Stimulated activated CD8-positive, alpha-beta memory T cell treated with anti-CD3 and anti-CD28 coated beads, Interleukin-2, amount 100 ng/mL, for 1 hour (primary cell): ENCODE data around the gene CPNE4.
"Not testable (repeated sequence)": the region's sequence is repeated elsewhere in the genome, so short reads cannot be mapped to it uniquely, and the experiment has no call there.

ENCODE experiments used
- DNase-seq, 2 donors: peaks; one replicate each; pipeline ENCODE4 v3.0.0-alpha.2; 2020; ENCODE audit warnings: low read depth in 2 of 2

CPNE4 gene

DNA sequence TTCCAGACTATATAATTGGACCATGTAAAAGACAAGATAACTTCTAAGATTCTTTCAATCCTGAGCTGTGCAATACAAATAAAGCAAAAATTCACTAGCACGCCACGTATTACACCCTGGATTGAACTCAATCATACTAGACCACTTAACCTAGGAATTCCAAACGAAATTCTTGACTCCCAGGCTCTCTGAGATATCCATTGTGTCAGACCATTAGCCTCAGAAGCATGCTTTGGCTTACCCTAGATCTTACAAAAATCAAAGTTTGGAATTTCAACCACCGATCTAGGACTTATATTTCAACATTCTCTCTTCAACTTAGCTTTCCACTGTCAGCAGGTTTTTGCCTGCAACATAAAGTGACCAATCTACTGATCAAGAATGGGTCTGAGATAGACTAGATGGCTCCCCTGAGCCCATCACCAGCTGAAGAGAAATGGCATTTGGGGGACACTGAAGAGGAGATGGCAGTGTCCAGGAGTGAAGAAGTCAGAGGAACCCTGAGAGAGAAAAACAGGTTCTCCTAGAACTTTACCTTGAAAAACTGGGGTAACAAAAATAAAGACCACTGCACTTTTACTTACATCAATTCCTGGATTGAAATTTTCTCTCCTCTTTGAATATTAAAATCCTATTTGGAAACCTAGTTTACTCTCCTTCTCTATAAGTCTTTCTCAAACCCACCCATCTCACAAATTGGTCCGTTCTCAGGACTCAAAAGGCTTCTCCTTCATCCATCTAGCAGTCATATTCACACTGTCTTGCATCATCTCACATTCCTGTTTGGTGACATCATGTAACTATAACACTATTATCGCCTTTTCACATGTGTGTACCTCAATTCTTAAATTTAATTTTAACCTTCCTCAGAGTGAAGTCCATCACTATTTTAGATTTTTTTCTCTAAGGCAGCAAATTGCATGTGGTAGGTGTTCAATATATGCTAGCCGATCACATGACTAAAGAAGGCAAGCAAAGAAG, 18.5 kb downstream of the CPNE4 start:
- DNase-seq, result no peak

GRCh38 chr3:132014105-132014504, 20.7 kb downstream of the CPNE4 start:
- no peak for DNase-seq

GRCh38 chr3:132009241-132009640, 25.6 kb downstream of the CPNE4 start:
- DNase-seq, result no peak

DNA sequence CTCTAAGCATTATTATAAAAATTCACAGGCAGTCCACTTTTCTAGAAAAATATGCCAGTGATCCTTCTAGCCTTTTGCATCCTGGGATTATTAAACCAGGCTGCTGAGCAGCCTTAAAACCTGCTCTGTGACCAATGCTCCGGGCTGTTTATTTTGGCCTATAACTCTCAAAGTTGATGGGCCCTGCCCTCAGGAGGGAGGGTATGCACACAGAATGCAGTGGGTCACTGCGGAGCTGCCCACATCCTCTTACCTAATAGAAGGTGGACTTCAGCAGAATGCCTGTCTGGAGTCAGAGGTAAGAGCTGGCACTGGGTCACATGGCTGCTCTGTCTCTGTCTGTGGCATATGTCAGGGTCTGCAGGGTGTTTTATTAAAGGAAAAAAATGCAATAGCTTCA, 26.0 kb downstream of the CPNE4 start:
- DNase-seq, result no peak

- no peak for DNase-seq
These were observed 27.2 kb downstream of the CPNE4 start for GRCh38 chr3:132007617-132008016.

DNA sequence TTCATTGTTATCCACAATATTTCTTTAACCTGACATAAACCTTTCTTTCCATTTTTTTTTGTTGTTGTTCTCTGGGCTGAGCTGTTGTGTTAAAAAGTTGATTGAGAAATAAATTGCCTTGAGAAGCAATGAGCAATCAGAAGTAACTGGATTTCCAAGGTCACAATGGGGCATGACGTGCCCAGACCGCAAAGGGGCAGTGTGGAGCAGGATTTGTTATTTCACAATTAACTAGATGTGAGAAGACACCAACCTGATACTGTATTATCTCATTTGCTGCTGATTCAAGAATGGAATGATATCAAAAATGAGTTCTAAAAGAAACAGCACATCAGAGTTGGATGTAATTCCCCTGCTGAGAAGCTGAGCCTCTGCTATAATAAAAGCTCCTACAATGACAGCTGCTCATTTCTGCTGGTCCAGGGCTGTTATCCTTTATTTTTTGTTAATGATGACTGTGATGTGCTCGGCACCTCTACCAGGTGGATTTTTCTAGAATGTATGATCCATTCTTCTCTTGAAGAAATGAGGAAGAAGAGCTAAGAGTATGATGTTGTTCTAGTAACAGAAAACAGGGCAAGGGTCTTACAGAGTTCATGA, 28.1 kb downstream of the CPNE4 start:
- no peak for DNase-seq

DNA sequence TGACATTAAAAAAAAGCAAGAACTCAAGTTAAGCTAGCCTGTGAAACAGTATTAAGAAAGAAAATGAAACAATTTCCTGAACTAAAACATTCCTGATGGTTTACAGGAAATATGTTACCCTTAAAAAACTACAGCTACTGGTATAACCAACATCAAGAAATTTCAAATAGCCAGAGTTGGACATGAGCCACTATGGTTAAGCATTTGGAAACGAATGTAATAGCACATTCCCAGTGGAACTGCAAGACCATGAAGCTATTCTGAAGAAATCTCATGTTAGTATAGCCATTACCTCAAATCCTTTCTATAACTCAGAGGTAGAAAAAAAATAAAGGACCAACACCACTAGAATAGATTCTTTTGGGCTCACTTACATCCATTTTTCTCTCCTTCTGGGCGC, 30.2 kb downstream of the CPNE4 start:
- DNase-seq, result no peak

GRCh38 chr3:132003685-132004084, 31.1 kb downstream of the CPNE4 start:
- no peak for DNase-seq

DNA sequence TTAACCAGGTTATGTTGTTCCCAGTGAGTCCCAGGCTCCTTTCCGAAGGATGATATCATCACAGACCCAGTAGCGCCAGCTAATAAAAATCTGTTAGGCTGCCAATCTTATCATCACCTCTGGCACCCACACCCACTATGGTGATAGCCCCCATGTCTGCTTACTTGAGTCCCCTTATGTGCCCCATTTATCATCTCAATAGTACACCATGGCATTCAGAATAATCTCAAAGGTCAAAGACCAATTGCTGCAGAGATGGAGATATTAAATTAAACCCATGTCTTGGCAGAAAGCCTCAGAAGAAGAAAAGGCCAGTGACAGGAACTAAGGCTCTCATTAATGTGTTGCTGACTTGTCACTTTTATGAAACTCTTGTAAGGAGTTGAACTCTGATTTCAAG, 32.8 kb downstream of the CPNE4 start:
- no peak for DNase-seq

- DNase-seq, result no peak
These were observed 33.8 kb downstream of the CPNE4 start for GRCh38 chr3:132001036-132001435.

DNA sequence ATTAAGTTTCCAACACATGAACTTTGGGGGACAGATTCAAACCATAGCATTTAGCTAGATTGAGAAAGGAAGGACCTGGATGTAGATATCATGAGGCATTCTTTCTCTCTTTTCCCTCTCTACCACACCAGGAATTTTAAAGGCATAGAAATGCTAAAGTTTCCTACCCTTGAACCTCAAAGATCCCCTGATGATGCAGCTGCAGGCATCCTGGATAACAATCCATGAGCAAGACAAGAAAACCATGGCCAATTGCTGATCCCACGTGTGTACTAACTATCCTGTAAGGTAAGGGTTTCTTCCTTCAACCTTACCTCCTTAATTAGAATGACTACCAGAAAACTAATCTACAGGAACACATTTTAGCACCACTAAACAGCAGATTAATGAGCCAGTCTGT, 36.8 kb downstream of the CPNE4 start:
- no peak for DNase-seq

- no peak for DNase-seq
These were observed 38.9 kb downstream of the CPNE4 start for GRCh38 chr3:131995891-131996290.

DNA sequence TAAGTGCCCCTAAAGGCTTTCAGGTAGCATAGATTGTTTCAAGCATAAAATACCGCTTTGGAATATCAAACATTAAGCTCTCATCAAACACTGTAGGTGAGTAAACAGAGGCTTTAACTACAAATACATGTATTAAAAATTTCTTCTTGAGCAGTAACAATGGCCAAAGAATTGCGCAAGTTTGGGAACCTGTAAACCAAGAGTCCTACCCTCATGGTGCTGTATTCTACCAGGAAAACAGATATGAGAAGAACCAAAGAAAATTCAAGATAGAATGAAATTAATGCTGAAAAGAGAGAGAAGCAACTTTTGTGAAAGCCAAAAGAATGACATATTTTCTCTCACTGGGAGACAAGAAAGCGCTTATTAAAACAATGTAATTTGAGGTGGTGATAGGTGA, 45.5 kb downstream of the CPNE4 start:
- DNase-seq, result no peak

GRCh38 chr3:131988209-131988608, 46.6 kb downstream of the CPNE4 start:
- no peak for DNase-seq

- DNase-seq, result no peak
These were observed 51.1 kb downstream of the CPNE4 start for GRCh38 chr3:131983689-131984088.

GRCh38 chr3:131981323-131981722, 53.5 kb downstream of the CPNE4 start:
- DNase-seq, result no peak

DNA sequence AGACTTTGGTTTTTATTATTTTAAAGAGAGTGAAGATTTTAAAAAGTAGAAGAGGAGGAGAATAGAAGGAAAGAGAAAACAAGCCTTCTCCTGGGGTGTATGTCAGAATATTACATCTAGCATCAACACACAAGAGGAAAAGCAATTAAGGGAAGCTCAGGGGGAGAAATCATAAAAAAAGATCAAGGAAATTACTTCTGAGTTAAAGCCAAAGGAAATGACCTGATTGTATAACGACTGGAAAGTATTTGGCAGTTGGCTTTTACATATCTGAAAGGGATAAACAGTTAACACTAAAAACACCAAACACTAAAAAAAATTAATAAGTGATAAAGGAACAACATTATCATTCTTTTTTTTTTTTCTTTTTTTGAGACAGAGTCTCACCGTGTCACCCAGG, 58.4 kb downstream of the CPNE4 start:
- DNase-seq, result no peak

- no peak for DNase-seq
These were observed 59.8 kb downstream of the CPNE4 start for GRCh38 chr3:131975047-131975446.

- DNase-seq, result no peak
These were observed 61.1 kb downstream of the CPNE4 start for GRCh38 chr3:131973731-131974130.

DNA sequence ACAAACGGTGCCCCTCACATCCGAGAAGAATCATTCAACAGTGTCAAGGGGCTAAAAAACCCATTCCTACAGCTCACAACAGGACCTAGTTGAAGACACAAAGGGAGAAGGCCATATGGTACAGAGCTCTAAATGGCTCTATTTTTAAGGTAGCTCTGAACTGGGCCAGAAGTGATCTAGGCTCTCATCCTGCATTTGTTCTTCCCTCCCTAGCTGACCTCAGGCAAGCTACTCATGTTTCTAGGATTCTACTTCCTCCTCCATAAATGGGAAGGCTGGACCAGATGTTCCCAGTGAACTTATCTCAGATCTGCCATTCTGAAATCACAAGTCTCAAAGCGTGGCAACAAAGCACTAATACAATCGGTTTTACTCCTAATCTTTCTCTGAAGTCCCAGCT, 62.3 kb downstream of the CPNE4 start:
- DNase-seq, result no peak

DNA sequence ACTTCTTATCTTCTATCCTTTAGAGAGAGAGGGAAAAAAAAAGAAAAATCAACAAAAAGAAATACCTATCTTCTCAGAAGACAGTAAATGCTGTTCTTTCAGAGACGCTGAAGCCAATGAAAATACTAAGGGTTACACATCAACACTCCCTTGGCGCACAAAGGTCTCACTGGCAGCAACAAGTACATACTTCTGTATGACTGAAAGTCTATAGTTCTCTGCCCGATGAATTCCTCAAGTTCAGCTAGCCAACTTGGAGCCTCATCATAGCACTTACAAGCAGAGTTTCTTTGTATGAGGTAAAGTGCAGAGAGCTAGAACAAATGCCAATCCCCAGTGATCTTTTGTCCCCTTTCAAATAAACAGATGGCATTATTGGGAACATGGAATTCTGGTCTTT, 62.7 kb downstream of the CPNE4 start:
- no peak for DNase-seq

DNA sequence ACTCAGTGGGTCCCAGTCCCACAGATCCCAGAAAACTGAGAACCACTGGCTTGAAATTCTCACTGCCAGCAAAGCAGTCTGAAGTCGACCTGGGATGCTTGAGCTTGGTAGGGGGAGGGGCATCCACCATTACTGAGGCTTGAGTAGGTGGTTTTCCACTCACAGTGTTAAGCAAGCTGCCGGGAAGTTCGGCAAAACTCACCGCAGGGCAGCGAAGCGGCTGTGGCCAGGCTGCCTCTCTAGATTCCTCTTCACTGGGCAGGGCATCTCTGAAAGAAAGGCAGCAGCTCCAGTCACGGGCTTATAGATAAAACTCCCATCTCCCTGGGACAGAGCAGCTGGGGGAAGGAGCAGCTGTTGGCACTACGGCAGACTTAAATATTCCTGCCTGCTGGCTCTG, 71.4 kb downstream of the CPNE4 start:
- DNase-seq, result not testable (repeated sequence)

- DNase-seq, result no peak
These were observed 71.8 kb downstream of the CPNE4 start for GRCh38 chr3:131962982-131963381.
